IPS-18c (cell line): ENCODE measurements around the gene SYT2.
"Not testable (repeated sequence)": the region's sequence is repeated elsewhere in the genome, so short reads cannot be mapped to it uniquely, and the experiment has no call there.

ENCODE experiments used
- H3K4me3 ChIP-seq: 2 replicates; pipeline ENCODE4 v1.7.0; 2013; ENCODE audit warnings: low read depth, mild to moderate bottlenecking, low read length, moderate library complexity; ENCODE audit not compliant: insufficient read depth
- H3K9me3 ChIP-seq: one replicate; pipeline ENCODE4 v1.6.1; 2013; ENCODE audit warnings: mild to moderate bottlenecking, low read length, moderate library complexity; ENCODE audit not compliant: control insufficient read depth, insufficient read depth

The SYT2 gene

DNA sequence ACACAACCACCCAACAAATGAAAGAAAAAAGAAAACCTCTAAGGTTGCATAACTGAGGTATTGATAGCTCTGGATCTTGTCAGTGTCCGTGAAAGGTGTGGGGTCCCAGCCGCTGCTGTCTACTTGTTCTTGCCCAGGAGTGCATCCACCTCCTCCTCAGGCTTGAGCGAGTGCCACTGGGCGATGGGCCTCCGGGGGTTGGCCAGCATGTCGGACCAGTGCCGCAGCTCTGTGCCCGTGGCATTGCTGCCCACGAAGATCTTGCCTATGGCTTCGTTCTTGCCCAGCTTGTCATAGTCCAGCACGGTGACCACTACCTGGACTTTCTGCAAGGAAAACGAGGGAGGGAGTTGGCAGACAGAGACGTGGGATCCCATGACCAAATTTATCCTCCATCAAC lies 113.6 kb downstream of the SYT2 start:
- Histone ChIP-seq H3K9me3 (peaks cover 4% of the 10 kb centered on the region), H3K4me3 (no peak overlapping the region)

DNA sequence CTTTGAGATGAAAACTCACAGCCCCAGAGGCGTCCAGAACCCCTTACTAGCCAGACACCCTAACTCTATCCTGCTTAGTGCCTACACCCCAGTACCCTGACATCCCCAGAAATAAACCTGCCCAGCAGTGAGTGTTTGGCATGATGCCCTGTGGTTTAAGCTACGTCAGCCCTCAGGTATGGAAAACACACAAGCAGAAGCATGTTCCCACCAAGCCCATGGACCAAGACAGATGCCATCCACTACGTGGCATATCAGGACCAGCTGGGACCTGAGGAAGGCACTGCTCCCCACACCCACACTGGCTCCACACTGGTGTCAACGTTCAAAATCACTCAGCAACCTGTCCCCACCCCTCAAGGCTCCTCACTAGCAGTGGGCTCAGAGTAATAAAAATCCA lies 116.4 kb downstream of the SYT2 start:
- no peak overlapping the region for H3K4me3 ChIP-seq
- peaks cover 4% of the 10 kb centered on the region for H3K9me3 ChIP-seq

DNA sequence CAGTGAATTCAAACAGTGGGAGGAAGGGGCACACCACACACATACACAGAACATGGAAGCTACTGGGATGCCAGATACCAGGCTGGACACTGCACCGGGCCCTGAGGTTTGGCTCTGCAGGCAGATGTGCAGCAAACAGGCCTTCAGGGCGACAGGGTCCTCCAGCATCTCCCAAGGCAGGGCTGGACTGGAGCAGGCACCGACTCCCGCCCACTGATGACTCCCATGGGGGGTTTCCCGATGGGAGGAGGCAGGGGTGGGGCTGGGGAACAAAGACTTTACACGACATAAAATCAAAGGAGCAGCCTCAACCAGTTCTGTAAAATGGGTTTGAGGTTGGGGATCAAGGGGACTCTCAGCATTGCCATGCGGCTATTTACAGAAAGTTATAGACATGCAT lies 118.1 kb downstream of the SYT2 start:
- Histone ChIP-seq H3K9me3 (peaks cover 2% of the 10 kb centered on the region), H3K4me3 (no peak overlapping the region)

DNA sequence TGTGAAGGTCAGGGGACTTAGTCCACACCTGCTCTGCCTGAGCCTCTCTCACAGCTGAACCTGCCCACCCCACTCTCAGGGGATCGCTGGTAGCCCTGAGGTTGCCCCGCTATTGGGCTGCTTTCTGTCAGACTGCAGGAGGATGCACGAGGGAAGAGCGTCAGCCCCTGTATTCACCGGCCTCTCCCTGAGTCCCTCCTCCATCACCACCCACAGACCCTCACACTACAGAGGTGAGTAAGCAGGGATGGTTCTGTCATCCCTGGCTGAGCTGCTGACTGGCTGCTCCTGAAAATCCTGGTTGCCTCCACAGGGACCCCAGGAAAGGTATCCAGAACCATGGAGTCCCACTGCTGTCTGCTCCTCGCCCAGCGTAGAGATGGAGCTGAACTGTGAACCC lies 118.7 kb downstream of the SYT2 start:
- H3K9me3 ChIP-seq: peaks cover 2% of the 10 kb centered on the region

DNA sequence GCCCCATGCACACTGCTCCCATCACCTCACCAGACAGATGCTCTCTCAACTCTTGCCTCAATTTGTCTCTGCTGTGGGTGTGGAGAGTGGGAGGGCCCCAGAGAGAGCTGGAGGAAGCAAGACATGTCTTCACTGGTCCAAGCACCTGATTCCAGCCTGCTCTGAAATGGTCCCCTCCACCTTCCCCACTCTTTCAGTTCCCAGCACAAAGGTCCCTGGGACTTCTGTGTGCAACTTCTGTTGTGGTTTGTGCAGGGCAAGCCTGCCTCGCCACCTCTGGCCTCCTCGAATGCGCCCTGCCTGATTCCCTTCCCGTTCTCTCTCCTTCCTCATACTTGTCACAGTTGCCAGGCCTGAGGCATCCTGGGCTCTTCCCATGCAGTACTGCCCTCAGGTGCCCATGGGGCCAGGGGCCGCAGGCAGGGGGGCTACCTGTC lies 119.3 kb downstream of the SYT2 start:
- Histone ChIP-seq H3K9me3 (peaks cover 2% of the 10 kb centered on the region), H3K4me3 (no peak overlapping the region)

More for the DNA sequence above, 118.7 kb downstream of the SYT2 start:
- H3K4me3 ChIP-seq: no peak overlapping the region

DNA sequence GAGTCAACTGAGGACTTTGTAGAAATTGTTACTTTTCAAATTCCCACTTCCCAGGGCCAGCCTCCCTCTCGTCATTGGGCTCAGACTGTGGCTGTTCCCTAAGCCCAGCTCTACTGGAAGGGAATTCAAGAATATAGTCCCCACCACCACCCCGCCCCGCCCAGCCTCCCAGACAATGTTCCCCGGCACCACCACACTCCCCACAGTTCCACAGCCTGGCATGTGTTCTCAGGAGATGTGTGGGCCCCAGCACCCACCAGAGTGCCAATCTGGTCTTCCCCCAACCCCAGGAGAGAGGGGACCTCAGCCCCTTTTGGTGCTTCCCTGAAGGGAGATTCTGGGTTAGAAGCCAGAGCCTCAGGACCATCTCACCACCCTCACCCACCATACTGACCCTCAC lies 120.1 kb downstream of the SYT2 start:
- Histone ChIP-seq H3K9me3 (peaks cover 2% of the 10 kb centered on the region), H3K4me3 (no peak overlapping the region)

DNA sequence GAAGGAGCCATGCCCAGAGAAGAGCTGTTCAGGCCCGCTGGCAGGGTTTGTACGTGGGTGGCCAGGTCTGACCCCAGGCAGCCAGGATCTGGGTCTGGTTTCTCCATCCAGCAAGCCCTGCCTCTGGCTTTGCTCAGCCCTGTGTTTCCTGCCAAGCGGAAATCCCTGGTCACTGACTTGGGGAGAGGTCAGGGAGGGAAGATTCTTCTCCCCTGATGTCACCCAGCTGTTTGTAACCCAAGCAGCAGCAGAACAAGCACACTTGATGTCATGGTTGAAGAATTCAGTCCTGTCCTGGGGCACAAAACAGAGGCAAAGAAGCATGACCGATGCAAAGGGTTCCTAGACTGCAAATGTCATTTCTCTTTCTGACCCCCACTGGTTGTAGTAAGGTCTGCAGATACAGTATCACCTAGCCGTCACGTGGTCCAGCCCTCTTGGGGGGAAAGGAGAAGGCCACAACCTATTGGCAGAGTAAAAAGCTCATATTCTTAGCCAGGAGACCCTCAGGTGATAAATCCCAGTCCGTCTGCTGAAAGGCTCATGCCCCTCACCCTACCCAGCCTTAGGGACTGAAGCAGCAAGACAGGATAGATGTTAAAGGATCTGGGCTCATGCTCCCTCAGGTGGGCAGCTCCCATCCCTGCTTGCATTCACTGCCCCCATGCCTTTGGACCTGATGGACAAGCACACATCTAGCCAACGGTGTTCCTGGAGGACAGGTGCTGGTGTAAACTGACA lies 120.9 kb downstream of the SYT2 start:
- peaks cover 2% of the 10 kb centered on the region for H3K9me3 ChIP-seq
- H3K4me3 ChIP-seq: no peak overlapping the region

DNA sequence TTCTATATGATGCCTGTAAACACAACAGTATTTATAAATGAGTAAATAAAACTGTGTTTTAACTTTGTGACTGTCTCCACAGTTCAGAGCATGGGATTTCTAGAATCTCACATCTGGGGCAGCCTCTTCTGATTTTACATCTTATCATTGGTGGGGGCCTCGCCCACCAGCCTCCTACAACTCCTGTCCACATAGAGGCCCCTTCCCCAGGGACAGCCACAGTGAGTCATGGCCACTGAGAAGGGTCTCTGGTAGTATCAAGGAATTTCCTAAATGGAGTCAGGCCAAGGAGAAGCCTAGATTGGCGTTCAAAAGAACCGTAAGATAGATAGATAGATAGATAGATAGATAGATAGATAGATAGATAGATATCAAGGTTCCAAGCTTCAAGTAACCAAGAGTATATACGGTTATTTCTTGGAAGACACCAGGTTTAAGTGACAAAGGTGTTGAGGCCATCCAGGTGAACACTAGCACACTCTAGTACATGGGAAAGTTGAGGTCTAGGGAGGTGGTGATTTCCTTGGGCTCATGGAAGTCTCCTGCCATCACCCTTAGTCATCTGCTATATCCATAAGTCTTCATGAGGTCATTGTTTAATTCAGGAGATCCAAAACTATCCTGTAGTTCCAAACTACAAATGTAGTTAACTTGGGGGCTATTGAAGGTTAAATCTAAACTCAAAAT lies 121.6 kb downstream of the SYT2 start:
- Histone ChIP-seq H3K9me3 (peaks cover 2% of the 10 kb centered on the region), H3K4me3 (no peak overlapping the region)

DNA sequence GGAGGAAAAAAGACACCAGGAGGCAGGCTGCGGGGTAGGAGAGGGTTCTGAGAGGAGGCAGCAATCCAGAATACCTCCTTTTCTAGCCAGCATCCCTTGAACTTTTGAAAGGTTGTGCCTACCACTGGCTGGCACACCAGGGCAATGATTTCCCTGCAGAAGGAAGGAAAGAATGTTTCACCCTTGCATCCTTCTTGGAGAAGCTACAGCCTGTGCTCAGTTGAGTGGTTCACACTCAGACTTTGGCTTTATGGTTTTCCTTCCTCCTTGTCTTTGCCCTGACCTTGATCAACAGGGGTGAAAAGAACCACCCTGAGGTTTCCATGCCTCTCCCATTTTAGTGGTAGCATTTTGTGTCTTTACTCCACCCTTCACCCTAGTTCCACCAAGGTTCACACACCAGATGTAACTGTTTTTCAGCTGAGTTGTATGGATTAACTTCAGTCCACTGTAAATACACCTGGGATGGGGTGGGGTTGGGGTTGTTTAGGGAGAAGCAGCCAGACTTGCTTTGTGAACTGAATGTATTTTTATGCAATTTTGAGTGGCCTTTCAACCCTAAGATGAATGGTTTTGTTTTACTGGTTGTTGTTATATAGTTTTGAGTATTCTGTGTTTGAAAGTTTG lies 122.3 kb downstream of the SYT2 start:
- Histone ChIP-seq H3K4me3 (no peak overlapping the region), H3K9me3 (peaks cover 2% of the 10 kb centered on the region)

DNA sequence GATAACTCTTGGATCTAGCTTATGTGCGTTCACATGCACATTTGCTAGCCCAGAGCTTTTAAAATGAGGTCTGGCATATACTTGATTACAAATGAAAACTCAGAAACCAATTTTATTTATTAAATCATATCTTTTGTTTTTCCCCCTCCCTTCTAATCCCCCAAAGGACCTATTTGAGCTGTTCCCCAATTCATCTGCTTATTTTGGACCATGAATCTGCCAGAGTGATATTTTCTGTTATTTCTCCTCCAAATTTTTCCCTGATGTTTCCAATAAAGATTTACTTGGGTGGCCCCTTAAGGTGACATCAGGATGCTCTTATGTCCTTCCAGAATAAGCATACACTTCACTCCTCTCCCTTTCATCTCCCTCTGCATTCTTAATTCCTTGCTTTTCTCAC lies 123.4 kb downstream of the SYT2 start:
- Histone ChIP-seq H3K4me3 (no peak overlapping the region), H3K9me3 (peaks cover 1% of the 10 kb centered on the region)

DNA sequence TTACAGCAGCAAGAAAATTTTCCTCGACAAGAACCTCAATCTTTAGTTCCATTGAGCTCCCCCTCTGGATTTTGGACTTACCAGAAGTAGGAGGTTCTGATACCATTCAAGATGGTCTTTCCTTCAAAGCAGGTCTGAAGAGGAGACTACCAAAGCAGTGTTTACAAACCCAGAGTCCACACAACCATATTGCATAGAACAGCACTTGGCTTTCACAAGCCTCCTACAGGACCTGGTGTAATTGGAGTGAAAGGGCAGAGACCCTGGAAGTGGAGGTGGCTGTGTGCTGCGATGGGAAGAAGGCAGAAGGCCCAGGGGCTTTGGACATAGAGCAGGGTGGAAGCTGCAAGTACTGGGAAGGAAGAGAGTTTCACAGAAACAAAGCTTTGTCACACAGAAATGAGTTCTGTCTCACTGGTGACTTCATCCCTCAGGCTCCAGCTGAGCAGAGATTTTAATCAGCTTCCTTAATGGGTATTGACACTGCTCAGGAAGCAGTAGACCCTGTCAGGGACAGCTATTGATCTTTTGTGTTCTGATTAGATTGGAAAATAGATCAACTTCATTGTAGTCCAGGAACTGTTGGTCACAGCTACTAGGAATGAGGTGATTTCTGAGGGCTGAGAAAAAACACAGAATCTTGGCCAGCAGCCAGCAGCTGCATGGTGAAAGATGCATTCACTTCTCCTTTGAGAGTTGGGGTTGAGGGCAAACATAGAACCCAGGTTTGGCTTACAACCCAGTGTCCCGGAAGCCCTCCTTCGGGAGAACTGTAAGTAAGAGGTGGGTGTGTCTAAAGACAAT lies 124.0 kb downstream of the SYT2 start:
- Histone ChIP-seq H3K4me3 (no peak overlapping the region), H3K9me3 (no peaks in the 10 kb centered on the region)

DNA sequence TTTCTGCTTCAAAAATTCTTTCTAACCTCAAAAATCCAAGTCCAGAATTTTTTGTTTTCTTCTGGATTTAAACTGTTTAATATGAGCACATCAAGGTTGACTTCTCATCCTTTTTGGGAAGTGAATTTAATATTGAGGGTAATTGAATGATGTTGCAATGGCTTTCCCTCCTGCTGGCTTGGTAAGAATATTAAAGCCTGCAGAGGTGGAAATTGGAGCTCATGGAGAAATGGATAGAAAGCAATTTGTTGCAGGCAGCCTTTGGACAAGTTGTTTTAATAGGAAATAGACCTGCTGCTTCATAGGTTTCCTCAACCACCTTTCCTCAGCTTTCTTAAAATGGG lies 124.7 kb downstream of the SYT2 start:
- H3K4me3 ChIP-seq: no peak overlapping the region
- H3K9me3 ChIP-seq: no peaks in the 10 kb centered on the region

DNA sequence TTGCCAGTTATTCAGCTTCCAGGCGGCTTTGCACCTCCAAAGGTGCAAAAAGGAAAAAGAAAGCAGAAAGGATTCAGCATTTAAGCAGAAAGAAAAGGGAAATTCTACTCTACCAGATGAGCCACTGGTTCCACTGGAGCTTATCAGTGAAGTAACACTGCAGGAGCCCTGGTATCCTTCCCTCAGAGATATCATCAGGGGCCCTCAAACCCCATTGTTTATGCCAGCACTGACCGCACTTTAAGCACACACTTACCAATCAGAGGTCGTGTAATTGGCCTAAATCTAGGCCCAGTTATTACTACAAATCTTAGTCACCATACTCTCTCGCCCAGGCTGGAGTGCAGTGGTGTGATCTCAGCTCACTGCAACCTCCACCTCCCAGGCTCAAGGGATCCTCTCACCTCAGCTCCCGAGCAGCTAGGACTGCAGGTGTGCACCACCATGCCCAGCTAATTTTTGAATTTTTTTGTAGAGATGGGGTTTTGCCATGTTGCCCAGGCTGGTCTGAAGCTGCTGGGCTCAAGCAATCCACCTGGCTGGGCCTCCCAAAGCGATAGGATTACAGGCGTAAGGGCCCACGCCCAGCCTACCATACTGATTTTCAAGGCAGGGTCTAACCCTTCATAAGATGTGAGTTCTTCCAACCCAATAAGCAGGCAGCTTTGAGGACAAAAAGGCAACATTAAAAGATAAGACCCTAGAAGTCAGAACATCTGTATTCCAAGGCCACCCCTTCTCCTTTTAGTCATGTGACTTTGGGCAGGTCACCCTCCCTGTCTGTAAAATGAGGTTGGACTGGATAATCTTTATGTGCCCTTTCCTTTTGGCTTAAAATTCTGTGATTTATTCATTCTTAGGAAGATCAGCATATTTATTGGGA lies 125.3 kb downstream of the SYT2 start:
- Histone ChIP-seq H3K9me3 (no peaks in the 10 kb centered on the region), H3K4me3 (no peak overlapping the region)

DNA sequence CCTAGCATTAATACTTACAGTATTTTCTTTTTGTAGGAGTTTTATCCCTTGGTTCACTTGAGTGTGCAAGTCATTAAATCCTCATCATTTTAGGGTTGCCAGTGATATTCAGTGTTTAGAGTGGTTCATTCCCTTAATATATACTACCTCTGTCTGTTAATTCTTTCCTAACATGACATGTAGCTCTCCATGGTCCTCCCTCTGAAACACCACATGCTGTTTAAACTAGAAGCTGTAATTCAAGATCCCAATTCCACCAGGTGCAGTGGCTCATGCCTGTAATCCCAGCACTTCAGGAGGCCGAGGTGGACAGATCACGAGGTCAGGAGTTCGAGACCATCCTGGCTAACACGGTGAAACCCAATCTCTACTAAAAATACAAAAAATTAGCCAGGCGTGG lies 127.9 kb downstream of the SYT2 start:
- not testable (repeated sequence) for H3K9me3 ChIP-seq, H3K4me3 ChIP-seq

DNA sequence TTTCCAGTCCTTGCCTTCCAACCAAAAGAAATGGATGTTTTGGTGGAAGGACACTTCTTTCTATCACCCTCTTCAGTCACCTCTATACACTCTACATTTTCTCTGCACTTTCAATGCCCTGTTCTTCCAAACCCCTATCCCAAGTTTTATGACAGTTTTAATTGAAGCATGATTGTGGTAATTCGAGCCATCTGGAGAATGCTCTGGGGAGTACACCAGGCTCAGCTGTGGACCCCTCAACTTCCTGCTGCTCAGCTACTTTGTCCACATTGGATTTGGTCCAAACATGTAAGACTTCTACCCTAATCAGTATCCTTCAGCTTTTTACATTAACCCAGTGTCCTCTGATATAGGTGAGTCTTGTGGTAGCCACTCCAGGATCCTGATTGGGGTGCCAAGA lies 129.6 kb downstream of the SYT2 start:
- Histone ChIP-seq H3K4me3 (no peak overlapping the region), H3K9me3 (no peaks in the 10 kb centered on the region)

DNA sequence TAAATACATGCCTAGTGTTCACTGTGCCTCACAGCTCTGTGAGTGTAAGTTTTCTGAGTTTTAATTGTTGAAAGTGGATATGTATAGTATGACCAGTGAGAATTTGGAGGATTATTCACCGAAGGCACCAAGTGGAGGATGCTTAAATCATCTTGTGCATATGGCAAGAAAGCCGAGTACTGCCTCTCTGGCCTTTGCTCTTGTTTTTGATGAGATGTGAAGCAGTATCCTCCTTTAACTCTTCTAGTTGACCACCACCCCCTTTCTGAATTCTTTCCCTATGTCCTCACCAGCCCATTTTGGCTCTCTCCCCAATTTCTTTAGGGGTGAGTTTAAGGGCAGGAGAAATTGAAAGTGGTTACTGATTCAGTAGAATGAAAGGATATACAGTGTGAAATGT lies 130.4 kb downstream of the SYT2 start:
- no peaks in the 10 kb centered on the region for H3K9me3 ChIP-seq
- H3K4me3 ChIP-seq: no peak overlapping the region

DNA sequence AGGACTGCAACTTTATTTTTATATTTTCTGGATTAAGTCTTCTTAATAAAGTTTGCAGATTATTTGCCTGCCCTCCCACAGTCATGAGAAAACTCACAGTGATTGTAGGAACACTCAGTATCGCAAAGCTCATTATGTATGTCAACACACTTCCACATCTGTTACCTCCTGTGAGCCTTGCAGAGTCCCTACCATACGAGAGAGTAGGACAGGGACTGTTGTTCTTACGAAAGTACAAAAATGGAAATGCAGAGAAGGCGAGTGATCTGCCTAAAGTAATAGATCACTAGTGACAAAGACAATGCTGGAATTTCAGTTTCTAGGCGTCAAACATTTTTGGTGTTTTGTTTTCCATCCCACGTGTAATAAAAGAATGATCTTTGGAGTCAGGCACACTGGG lies 131.7 kb downstream of the SYT2 start:
- Histone ChIP-seq H3K9me3 (no peaks in the 10 kb centered on the region), H3K4me3 (no peak overlapping the region)
